GM18519 (cell line): ENCODE data around the gene PLA2G6.
A peak's percentile ranks its signal among the peaks of the same experiment; 100 is the strongest.

Experiments
- ATAC-seq: cut with Tn5 transposase; IDR thresholded peaks from one replicate; pipeline ENCODE4 v1.9.1; 2021; ENCODE audit warnings: mild to moderate bottlenecking, moderate library complexity; ENCODE audit not compliant: unreplicated experiment, low FRiP score

The PLA2G6 gene

DNA sequence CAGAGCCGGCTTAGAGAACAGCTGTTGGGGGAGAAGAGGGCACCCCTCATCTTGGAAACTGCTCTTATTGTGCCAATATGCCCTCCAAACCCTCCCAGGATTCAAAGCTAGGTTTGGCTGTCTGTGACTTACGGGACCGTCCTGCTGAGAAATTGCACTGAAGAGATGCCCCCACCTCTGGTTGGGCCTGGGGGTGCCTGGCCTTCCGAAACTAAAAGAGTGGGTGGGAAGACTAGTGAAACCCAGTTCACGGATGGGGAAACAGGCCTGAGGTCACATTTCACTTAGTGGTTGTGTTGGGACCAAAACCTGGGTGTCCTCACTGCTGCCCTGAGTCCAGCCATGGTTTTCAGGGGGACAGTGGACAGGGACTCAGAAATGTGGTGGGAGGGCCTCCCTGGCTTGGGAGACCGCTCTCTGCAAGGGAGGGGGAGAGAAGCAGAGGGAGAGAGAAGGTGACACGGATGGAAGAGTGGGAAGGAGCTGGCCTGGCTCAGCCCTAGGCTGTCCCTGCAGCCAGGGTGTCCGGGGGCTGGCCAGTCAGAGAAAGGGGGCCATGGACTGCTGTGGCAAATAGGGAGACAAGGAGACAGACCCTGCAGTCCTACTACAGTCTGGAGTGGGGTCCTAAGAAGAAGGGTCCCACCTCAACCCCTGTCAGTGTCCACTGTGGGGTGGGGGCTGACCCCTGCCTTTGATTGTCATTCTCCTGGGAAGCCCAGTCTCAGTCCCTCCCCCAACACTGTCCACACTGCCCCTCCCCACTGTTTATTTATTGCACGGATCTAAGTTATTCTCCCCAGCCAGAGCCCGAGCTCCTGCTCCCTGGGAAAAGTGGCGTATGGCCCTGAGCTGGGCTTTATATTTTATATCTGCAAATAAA lies 33.8 kb upstream of the PLA2G6 start:
- ATAC-seq = no peak

DNA sequence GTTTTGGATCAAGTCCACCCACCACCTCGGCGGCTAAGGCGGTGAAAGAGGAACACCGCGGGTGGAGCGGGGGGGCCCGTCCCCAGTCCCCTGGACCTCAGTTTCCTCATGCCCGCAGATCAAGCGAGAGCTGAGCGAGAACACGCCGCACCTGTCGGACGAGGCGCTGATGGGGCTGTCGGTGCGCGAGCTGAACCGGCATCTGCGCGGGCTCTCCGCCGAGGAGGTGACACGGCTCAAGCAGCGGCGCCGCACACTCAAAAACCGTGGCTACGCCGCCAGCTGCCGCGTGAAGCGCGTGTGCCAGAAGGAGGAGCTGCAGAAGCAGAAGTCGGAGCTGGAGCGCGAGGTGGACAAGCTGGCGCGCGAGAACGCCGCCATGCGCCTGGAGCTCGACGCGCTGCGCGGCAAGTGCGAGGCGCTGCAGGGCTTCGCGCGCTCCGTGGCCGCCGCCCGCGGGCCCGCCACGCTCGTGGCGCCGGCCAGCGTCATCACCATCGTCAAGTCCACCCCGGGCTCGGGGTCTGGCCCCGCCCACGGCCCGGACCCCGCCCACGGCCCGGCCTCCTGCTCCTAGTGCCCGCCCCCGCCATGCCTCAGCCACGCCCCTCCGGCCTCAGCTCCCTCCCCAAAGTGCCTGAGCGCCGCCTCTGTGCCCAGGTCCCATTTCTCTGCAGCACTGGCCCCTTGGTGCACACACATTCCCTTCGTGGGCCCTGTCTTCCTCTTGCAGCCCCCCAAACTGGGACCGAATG lies 32.8 kb upstream of the PLA2G6 start:
- ATAC-seq = no peak

DNA sequence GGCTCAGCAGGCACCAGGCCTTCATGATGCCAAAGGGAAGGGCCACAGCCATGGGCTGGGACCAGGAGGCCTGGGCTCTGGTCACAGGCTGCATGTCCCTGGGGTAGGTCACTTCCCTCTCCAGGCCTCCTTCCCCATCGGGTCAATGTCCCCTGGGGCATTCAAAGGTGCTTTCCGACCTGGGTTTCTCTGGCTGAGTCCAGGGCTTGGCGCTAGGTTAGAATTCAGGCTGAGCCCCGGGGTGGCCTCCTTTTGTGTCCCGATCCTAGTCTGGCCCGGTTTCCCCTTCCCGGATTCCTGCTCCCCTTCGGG lies 32.3 kb upstream of the PLA2G6 start:
- no peak for ATAC-seq

DNA sequence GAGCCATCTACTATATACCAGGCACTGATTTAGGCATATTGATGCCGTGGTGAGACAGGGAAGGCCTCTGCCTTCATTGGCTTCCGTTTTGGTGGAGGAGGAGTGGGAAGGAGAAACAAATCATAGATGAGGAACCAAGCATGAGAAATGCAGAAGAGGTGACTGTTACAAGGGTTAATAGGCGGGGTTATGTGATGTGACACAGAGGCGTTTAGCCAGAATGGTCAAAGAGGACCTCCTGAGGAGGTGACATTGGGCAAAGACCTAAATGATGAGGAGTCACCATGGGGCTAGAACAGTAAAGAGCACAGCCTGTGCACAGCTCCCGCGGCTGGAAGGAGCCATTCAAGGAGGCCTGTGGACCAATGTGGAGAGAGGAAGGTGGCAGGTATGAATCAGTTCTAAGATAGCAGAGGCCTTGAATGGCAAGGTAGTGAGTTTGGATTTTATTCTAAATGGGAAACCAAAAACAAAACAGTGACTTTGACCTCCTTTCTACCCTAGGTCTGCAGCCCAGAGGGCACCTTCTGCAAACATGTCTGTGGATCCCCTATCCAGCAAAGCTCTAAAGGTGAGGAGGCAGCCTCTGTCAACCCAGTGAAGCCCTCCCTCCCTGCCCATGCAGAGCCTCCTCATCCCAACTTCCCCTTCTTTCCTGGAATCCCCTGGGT lies 31.8 kb upstream of the PLA2G6 start:
- ATAC-seq = no peak

DNA sequence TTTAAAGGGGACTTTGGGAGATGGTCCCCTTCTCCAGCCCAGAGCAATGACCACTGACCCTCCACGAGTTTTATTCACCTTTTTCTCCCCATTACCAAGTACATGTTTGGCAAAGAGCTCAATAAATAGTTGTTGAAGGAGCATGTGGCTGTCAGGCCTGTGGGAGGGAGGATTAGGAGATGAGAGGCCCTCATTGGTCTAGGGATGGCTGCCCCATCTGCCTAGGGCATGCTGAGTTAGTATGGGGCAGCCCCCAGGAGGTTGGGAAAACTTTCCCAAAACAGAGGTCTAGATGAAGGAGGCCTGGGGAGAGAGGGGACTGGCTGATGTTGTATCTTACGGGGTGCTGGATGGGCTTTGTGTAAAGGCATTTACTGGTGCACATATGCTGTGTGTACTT lies 30.8 kb upstream of the PLA2G6 start:
- no peak for ATAC-seq

DNA sequence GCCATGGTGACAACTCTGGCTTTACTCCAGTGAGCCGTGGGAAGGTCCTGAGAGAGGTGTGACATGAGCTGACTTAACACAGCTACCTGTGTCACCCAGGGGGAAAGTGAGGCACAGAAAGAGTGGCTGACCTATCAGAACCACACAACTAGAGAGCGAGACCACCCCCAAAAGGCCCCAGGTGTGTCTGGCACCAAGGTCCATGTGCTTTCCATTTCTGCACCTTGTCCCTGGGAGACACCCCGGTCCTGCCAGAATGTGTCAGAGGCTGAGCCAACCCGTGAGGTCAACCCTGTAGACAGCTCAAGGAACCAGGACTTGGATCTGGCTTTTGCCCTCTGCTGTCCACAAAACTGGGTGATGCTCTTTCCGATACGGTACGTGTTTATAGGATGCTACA lies 29.9 kb upstream of the PLA2G6 start:
- no peak for ATAC-seq

DNA sequence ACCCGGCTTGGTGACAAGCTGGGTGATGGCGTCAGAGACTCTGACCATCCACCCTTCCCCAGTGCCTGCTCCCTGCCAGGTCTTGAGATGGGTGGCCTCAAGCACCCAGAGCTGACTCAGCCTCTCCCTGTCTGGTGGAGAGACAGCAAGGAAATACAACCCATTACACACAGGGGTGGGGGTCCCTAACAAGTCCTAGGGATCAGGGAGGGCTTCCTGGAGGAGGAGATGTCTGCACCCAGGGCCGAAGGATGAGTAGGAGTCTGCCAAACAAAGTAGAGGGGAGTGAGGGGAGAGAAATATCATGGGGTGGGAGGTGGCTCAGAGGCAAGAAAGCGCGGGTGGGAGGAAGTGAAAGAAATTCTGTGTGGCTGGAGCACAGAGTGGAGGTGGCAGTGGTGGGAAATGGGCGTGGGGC lies 26.9 kb upstream of the PLA2G6 start:
- ATAC-seq = no peak

DNA sequence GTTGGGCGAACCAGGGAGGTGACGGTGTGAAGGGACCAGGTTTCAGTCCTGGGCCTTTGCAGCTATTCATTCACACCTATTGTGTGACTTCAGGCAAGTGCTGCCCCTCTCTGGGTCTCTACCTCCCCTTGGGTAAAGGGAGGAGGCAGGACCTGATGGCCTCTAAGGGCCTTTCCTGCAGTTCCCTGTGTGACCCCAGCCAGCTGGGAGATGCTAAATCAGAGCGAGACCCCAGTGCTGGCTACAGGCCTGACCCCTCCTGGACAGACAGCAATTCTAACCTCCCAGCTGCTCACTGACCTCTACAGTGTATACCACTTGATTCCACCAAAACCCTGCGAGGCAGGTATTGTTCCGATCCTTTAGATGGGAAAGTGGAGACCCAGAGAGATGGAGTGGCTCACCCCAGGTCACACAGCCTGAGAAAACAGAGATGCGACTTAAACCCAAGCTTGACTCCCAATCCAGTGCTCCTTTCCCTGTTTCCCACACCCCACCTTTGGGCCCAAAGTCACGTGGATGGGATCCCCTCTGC lies 26.3 kb upstream of the PLA2G6 start:
- ATAC-seq = no peak

DNA sequence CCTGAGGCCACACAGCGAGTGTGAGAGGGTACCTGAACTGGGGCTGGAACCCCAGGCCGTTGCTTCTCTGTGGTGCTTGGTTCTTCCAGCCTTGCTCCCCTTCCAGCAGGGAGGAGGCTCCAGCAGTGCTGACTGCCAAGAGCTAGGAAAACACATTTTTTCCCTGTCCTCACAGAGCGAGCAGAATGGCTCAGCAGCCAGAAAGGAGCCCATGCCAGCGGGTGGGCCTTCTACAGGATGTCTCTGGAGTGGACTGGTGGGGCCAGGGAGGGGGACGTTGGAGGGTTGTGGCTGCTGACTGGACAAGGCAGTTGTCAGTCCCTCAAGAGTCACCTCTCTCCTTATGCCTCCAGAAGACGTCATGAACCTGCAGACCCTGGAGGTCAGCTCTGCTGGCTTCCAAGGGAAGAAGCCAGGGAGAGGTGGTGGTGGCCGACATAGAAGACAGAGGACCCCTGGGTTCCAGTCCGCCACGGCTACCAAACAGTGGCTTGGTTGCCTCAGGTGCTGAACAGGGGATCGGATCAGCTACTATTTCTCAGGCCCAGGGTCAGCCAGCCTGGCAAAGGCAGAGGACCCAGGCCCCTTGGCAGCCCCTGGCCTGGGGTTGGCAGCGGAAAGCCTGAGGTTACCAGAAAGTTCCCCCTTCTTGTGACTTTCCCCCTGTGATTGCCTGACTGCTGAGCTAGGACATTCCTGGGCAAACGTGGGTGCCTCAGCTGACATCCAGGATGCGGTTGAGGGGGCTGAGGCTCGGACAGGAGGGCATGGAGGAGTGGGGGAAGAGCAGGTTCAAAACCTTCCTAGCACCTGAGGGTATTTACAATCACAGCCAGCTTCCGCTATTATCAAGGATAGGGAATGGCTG lies 23.9 kb upstream of the PLA2G6 start:
- ATAC-seq = no peak

DNA sequence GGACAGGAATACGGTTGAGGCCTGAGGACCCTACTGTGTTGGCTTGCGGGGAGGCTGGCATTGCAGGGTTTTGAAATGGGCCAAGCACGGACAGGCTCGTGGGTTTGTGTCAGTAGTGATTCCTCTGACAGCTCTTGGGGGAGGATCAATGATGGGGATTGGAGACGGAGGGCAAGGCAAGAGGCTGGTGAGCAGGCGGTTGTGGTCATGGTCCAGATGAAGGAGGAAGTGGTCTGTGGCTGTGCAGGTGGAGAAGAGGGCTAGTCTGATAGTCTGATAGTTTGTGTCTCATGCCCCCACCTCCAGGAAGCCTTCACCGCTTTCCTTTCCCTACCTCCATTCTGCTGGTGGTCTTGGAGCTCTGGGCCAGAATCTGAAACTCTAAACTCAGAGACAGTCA lies 23.2 kb upstream of the PLA2G6 start:
- no peak for ATAC-seq

DNA sequence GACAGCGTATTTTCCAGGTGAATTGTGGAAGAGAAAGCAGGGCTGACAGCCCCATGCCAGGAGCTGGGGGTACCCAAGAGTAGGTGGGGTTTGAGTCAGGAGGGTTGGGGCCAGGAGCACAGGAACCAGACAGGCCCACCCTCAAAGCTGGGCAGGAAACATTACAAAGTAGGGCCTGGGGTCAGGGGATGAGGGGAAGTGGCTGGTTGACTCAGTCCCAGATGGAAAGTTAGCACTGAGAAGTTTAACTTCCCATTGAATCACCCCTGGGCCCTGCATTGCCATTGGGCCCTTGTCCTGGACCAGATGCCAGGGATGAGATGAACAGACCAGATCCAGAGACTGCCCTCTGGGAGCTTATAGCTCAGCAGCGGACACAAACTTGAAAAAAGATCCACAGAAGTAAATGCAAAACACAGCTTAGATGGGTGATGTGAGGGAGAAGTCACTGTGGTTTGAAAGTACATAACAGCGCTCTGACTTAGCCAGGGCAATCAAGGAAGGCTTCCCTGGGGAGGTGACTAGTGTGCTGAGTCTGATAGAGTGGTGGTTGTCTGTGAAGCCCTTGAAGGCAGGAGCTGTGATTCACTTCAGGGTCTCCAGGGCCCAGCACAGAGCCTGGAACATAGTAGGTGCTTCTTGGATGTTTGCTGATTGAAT lies 22.4 kb upstream of the PLA2G6 start:
- no peak for ATAC-seq

DNA sequence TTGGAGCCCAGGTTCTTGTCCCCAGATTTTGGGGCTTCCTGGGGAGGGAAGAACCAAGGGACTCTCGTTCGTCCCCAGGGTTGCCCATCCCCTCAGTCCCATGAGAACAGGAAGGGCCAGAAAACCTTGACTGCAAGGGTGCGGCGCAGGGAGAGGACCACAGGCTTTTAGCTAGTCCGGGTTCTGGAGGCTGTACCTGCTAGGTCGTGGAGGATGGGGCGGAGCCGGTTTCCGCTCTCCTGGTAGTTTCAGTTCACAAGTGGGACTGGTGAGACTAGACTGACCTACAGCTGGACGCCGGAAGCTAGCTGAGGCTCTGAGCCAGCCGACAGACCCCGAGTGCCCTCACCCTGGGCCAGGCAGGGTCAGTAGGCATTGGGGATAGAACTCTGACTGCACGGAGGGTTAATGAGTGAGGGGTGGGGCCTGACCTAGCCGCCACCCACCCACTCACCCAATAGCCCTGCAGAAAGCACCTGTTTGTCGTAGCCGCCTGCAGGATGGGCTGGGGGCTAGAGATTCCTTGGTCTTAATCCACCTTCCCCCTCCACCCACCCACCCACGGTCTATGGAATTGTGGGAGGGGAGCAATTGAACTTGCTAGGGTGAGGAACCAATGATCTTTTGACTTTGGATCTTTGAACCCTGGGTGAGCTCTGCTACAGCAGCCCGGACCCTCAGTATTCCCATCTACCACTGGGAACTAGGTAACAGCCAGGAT lies 21.6 kb upstream of the PLA2G6 start:
- no peak for ATAC-seq

DNA sequence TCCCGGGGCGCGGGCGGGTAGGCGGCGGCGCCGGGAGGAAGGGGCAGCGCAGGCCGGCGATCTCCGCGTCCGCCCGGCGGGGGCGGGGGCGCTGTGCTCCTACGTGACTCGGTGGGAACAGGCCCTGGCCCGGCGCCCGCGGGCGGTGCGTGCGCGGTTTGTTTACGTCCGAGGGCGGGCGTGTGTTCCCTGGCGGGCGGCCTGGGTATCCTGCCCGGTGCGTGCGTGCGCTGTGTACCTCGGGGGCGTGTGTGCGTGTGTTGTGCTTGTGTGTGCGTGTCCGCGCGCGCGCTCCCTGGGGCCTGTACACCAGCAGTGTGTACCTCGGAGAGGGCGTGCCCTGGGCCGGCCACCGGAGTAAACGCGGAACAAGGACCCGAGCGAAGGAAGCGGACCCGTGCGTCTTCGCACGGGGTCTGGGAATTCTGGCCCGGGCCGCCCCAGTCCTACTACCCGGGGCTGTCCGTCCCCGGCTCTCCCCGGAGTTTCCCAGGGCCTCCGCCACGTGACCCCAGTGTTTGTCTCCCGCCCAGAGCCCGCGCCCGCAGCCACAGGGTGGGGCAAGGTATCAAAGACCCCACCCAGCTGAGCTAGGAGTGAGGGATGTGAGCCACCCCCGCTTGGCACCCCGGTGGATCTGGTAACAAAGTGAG lies 20.9 kb upstream of the PLA2G6 start:
- no peak for ATAC-seq

DNA sequence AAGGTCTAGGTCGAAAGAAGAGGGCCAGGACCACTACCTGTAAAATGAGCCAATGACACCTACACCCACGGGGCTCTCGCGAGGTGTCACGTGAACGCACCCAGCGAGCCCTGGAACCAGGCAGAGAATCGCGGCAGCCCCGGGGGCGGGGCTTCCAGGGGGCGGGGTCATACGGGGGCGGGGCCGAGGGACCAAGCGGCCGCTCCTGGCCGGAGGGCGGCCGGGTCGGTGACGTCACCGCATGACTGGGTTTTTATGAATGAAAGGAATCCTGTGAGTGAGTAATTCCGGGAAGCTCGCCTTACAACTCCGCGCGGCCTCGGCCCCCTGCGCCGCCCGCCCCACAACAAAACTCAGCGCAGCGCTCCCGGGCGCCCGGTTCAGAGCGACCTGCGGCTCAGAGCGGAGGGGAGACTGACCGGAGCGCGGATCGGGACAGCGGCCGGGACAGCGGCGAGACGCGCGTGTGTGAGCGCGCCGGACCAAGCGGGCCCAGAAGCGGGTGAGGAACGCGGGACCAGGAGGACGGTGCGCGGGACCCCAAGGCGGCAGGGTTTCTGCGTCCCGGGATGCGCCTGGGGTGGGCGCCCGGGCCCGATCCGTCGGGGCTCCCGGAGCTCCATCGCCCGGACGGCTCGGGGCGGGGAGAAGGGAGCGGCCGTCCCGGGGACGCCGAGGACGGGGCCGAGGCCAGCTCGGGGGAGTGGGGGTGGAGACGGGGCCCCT lies 20.2 kb upstream of the PLA2G6 start, which contains the start of gene MAFF:
TSS of gene MAFF (plus strand) at position 284 of the 726 bp plus-strand sequence. CDS start 11,860 bp downstream, outside the sequence.
- peak; percentile 40 for ATAC-seq

DNA sequence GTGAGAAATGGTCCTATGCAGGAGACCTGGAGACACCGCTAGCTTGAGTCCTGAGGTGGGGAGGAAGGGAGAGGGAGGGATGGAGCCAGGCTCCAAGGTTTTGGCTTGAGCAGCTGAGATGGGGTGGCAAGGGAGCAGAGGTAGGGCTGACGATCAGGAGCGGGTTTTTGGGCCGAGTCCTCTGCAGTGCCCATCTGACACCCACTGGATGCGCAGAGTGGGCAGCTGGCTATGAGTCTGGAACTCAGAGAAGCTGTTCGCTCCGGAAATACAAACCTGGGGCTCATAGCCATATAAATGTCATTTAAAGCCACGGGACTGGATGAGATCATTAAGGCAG lies 19.7 kb upstream of the PLA2G6 start:
- ATAC-seq = no peak

DNA sequence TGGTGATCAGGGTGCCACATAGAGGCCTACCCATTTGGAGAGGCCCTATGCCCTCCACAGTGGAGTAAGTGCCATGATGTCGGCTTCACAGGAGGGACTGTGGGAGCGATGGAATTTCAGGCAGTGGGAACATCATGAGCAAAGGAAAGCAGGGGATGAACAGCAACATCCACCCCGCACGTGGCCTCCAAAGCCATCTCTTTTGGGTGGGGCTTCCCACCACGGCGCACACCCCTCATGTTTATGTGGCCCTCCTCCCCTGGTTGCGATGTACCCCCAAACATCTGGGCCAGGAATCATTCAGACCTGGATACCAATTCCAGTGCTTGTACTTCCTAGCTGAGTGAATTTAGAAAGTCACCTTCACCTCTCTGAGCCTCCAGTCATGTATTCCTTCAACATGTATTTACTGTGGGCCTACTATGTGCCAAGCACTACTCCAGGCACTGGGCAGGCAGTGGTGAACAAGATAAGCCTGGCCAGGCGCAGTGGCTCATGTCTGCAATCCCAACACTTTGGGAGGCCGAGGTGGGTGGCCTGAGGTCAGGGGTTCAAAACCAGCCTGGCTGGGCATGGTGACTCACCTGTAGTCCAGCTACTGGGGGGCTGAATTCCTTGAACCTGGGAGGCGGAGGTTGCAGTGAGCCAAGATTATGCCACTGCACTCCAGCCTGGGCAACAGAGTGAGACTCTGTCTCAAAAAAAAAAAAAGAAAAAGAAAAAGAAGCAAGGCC lies 18.4 kb upstream of the PLA2G6 start:
- no peak for ATAC-seq

DNA sequence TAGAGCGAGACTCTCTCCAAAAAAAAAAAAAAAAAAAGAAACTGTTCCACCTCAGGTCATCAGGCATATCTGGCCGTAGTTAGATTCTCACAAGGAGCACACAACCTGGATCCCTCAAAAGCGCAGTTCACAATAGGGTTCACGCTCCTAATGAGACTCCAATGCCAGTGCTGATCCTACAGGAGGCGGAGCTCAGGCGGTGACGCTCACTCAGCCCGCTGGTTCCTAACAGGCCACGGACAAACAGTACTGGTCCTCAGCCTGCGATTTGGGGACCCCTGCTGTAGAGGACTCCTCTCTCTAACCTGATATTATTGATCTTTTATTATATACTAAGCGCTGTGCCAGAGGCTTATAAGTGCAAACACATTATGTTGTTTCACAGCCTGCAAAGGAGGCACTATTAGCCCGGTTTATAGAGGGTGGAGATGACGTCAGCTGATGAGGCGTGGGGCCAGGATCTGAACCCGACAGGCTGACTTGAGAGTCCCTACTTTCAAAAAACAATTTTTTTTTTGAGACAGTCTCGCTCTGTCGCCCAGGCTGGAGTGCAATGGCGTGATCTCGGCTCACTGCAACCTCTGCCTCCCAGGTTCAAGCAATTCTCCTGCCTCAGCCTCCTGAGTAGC lies 15.3 kb upstream of the PLA2G6 start:
- ATAC-seq = no peak
